Renal cortex interstitium (tissue), 11 donors: ENCODE data around the gene PKHD1. TPM values are rescaled to one million over a fixed set of nuclear protein-coding genes. Genes with fewer than 3 reads are reported as not detected.

Source experiments
- DNase-seq, 11 donors: peaks; one replicate each; pipeline ENCODE4 v3.0.0-alpha.2; 2013; ENCODE audit warnings: low read depth in 9 of 11, low spot score in 4 of 11; ENCODE audit errors: extremely low read depth in 1 of 11
- polyA plus RNA-seq, 3 donors: library from polyadenylated mRNA; unstranded; fragments of 120-200 nt; gene quantifications; one replicate each; pipeline ENCODE4 v1.2.1, GENCODE V29; 2013; ENCODE audit not compliant: insufficient read length in 3 of 3

PKHD1 gene
- polyA plus RNA-seq, 3 donors, result 18.2 to 34.3 (median 22.0) TPM

GRCh38 chr6:51565472-51565871 lies 521.9 kb downstream of the PKHD1 start:
- no peak for DNase-seq

Other genes with a start within 250 kb of the PKHD1 start
- gene IL17A, start 98.8 kb upstream of the PKHD1 start, polyA plus RNA-seq, result not detected
- gene IL17F, start 156.9 kb upstream of the PKHD1 start, polyA plus RNA-seq, result under 1 TPM; 0.56 to 0.61 (median 0.59) TPM
- 100 to 1,000 TPM; 110 to 142 (median 137) TPM for gene MCM3, start 197.1 kb upstream of the PKHD1 start, polyA plus RNA-seq